ENCODE results near the gene MR1.
A peak's percentile ranks its signal among the peaks of the same experiment; 100 is the strongest.

MR1 gene

GRCh38 chr1:181083842-181084605, 50.2 kb downstream of the MR1 start:
- Histone ChIP-seq H3K9me3 (ENCODE audit: control insufficient read depth, insufficient read depth, low read depth, low read length) (no peaks in the 10 kb centered on the region), H3K4me1 (ENCODE audit: control insufficient read depth, insufficient read depth, low read length) (peaks cover 3% of the 10 kb centered on the region; the same call in 1 of the 2 replicates), H3K4me3 (ENCODE audit: low read depth, low read length) (no peak overlapping the region), H3K27ac (ENCODE audit: extremely low read depth, low read depth, low read length) (no peak overlapping the region), H3K36me3 (ENCODE audit: control insufficient read depth in 2 of 2, insufficient read depth in 1 of 2, low read length in 2 of 2) (no peaks in the 10 kb centered on the region)
- peak; percentile 85 for TF ChIP-seq TRIM28 (IDR thresholded peaks at IDR 0.05; ENCODE audit: borderline replicate concordance, low read length)
- peak; percentile 74 for TF ChIP-seq ZNF341 (tag by site-specific recombination; IDR thresholded peaks at IDR 0.05; ENCODE audit: low read depth)
- no peak for TF ChIP-seq ZNF830 (tag by site-specific recombination; IDR thresholded peaks at IDR 0.05; ENCODE audit: low read depth)
- TF ChIP-seq ZNF48 (tag by site-specific recombination; IDR thresholded peaks at IDR 0.05), result no peak
- no peak for TF ChIP-seq ZNF658 (tag by site-specific recombination; IDR thresholded peaks at IDR 0.05)
- TF ChIP-seq ZNF449 (tag by site-specific recombination; IDR thresholded peaks at IDR 0.05), result no peak
- peak; percentile 59 for TF ChIP-seq ZNF654 (tag by site-specific recombination; IDR thresholded peaks at IDR 0.05; ENCODE audit: low read depth)
- TF ChIP-seq ZNF112 (tag by site-specific recombination; IDR thresholded peaks at IDR 0.05), result no peak
- peak; percentile 85 for TF ChIP-seq ZBTB17 (tag by site-specific recombination; IDR thresholded peaks at IDR 0.05)
- peak; percentile 79 for TF ChIP-seq ZBTB8A (tag by site-specific recombination; IDR thresholded peaks at IDR 0.05)
- peak; percentile 90 for TF ChIP-seq ZNF600 (tag by site-specific recombination; IDR thresholded peaks at IDR 0.05)
- no peak for TF ChIP-seq ZNF701 (tag by site-specific recombination; IDR thresholded peaks at IDR 0.05)
- TF ChIP-seq ZNF16 (tag by site-specific recombination; IDR thresholded peaks at IDR 0.05; ENCODE audit: low read depth), result no peak
- TF ChIP-seq ZNF529 (tag by site-specific recombination; IDR thresholded peaks at IDR 0.05; ENCODE audit: insufficient replicate concordance), result no peak
- 0 out of 2 replicates have a peak, but pooled peaks have one; percentile 37 for TF ChIP-seq KLF17 (tag by site-specific recombination; IDR thresholded peaks at IDR 0.05)
- peak; percentile 98 for TF ChIP-seq SP7 (tag by site-specific recombination; IDR thresholded peaks at IDR 0.05)
- peak; percentile 36 for TF ChIP-seq ZFHX2 (tag by site-specific recombination; conservative IDR thresholded peaks at IDR 0.05)
- TF ChIP-seq ZNF366 (tag by site-specific recombination; conservative IDR thresholded peaks at IDR 0.05), result peak; percentile 23; the same call in 1 of the 2 replicates
- TF ChIP-seq SCRT1 (tag by site-specific recombination; IDR thresholded peaks at IDR 0.05; ENCODE audit: borderline replicate concordance), result 0 out of 2 replicates have a peak, but pooled peaks have one; percentile 13
- TF ChIP-seq, protein P1, sequence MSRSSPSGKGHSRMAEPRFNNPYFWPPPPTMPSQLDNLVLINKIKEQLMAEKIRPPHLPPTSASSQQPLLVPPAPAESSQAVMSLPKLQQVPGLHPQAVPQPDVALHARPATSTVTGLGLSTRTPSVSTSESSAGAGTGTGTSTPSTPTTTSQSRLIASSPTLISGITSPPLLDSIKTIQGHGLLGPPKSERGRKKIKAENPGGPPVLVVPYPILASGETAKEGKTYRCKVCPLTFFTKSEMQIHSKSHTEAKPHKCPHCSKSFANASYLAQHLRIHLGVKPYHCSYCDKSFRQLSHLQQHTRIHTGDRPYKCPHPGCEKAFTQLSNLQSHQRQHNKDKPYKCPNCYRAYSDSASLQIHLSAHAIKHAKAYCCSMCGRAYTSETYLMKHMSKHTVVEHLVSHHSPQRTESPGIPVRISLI (tag by site-specific recombination; IDR thresholded peaks at IDR 0.05), result 0 out of 2 replicates have a peak, but pooled peaks have one; percentile 64
- TF ChIP-seq, protein P2, sequence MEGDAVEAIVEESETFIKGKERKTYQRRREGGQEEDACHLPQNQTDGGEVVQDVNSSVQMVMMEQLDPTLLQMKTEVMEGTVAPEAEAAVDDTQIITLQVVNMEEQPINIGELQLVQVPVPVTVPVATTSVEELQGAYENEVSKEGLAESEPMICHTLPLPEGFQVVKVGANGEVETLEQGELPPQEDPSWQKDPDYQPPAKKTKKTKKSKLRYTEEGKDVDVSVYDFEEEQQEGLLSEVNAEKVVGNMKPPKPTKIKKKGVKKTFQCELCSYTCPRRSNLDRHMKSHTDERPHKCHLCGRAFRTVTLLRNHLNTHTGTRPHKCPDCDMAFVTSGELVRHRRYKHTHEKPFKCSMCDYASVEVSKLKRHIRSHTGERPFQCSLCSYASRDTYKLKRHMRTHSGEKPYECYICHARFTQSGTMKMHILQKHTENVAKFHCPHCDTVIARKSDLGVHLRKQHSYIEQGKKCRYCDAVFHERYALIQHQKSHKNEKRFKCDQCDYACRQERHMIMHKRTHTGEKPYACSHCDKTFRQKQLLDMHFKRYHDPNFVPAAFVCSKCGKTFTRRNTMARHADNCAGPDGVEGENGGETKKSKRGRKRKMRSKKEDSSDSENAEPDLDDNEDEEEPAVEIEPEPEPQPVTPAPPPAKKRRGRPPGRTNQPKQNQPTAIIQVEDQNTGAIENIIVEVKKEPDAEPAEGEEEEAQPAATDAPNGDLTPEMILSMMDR (tag by site-specific recombination; IDR thresholded peaks at IDR 0.05), result peak; percentile 67; the same call in 1 of the 2 replicates
- TF ChIP-seq ZNF707 (tag by site-specific recombination; IDR thresholded peaks at IDR 0.05), result 0 out of 2 replicates have a peak, but pooled peaks have one; percentile 44
- ChIA-PET POLR2A (interaction anchor here (1.2 kb wide), 3 partner anchors 21 to 59 kb away, joined by 4 to 6 read pairs (median 5); no protein-coding TSS in a partner anchor), CTCF (interaction anchor here (0.6 to 4.3 kb wide), 12 partner anchors 15 to 202 kb away, joined by 3 to 67 read pairs (median 3); no protein-coding TSS in a partner anchor)

All from HEK293 (cell line).